Measurements from ENCODE around the gene ZP4. TPM values are rescaled to one million over a fixed set of nuclear protein-coding genes. Genes with fewer than 3 reads are reported as not detected.
"Not testable (repeated sequence)": the region's sequence is repeated elsewhere in the genome, so short reads cannot be mapped to it uniquely, and the experiment has no call there.

Gene ZP4
- total RNA-seq, 2 experiments from 2014 or later, result not detected

GRCh38 chr1:237873487-237874211 is 17.1 kb downstream of the ZP4 start:
- no peaks in the 10 kb centered on the region for H3K9me3 Mint-ChIP-seq

DNA sequence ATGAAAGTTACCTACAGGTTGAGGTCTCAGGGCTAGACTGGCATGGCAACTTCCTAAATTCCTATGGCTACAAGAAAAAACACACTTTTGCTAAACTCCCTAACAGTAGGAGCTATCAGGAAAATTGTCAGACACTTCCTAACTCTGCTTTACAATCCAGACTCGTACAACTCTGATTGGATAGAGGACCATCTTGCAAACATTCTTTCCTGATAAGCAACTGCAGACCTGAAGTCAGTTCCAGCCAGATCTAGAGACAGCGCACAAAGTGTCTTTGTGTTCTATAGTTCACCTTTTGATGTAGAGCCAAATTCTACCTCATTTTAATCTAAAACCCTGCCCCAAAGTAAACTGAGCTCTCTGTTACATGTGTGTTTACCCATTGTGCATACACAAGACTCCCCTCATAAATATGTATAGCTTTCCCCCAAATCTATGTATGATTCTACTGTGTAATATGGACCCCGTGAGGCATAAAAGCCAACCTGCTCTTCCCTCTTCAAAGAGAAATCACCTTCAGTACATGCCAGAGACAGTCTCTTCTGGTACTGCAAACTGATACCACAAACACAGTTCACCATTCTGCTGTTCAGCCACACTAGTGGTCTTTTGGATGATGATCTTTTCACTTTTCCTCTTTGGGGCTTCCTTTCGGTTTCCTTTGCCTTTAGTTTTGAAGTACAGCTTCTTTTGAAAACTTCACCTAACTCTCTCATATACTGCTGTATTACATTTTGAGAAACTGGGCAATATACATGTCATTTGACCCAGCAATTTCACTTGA is 21.7 kb downstream of the ZP4 start:
- Mint-ChIP-seq H3K27ac (no peak overlapping the region), H3K36me3 (no peaks in the 10 kb centered on the region), H3K9me3 (no peaks in the 10 kb centered on the region), H3K4me3 (no peak overlapping the region), H3K27me3 (peaks cover 6% of the 10 kb centered on the region), H3K4me1 (ENCODE audit: low read depth) (peaks cover 2% of the 10 kb centered on the region)
- ChIA-PET CTCF (no interaction called here), POLR2A (no interaction called here)
- intact Hi-C loops (cut with micrococcal nuclease), result no loop called here
- no peak for DNase-seq

More at GRCh38 chr1:237873487-237874211, 17.1 kb downstream of the ZP4 start:
- ChIA-PET CTCF (interaction anchor here (0.6 kb wide), 1 partner anchor 16 kb away, joined by 3 read pairs; no protein-coding TSS in a partner anchor), POLR2A (no interaction called here)
- H3K36me3 Mint-ChIP-seq, result no peaks in the 10 kb centered on the region
- H3K4me1 Mint-ChIP-seq (ENCODE audit: low read depth), result no peaks in the 10 kb centered on the region
- H3K4me3 Mint-ChIP-seq, result no peak overlapping the region
- DNase-seq, result peak; percentile 15
- intact Hi-C loops (cut with micrococcal nuclease), result no loop called here
- no peak overlapping the region for H3K27ac Mint-ChIP-seq
- H3K27me3 Mint-ChIP-seq, result peaks cover 6% of the 10 kb centered on the region

GRCh38 chr1:237867380-237867888 is 23.3 kb downstream of the ZP4 start:
- Mint-ChIP-seq H3K4me1 (ENCODE audit: low read depth) (peaks cover 2% of the 10 kb centered on the region), H3K4me3 (no peak overlapping the region), H3K9me3 (no peaks in the 10 kb centered on the region), H3K36me3 (no peaks in the 10 kb centered on the region), H3K27me3 (peaks cover 6% of the 10 kb centered on the region), H3K27ac (no peak overlapping the region)
- ChIA-PET CTCF (no interaction called here), POLR2A (no interaction called here)
- no peak for DNase-seq
- intact Hi-C loops (cut with micrococcal nuclease), result no loop called here

DNA sequence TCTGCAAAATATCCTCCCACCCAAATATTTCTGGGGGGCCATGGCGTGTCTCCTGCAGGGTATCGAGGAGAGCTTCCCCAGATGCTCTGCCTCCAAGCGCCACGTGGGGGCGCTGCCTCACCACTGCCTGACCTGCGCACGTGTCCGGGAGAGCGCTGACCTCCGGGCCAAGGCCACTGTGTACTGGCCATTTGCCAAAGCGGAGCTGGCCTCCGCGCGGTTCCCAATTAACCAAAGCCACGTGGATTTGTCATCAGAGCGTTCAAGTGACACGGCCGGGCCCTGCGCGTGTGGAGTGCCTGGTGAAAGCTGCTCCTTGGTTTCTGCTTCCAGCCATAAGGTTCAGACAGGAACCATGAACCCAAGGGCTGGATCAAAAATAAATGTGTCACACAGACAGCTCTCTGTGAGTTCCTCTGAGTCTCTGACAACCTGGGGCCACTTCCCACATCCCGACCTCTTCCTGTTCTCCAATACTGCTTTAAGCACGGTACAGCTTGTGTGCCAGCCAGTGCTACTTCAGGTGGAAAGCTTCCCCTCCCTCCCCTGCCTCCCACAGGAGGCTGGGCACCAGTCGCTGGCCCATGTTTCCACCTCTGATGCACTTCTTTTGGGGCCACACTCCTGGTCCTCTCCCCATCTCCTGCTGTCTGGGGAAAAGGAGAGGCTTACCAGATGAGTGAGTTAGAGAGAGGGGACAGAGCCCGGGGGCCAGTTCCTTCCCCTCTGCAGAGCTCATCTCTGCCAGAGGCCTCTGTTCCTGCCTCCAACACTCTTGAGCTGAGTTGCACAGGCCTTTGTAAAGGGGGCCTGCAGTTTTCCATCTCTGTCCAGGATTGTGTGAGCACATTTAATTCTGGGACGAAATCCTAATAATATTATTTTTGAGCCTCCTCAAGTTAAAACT is 26.1 kb downstream of the ZP4 start:
- H3K9me3 Mint-ChIP-seq, result no peaks in the 10 kb centered on the region

GRCh38 chr1:237863234-237863633 is 27.5 kb downstream of the ZP4 start:
- Mint-ChIP-seq H3K9me3 (no peaks in the 10 kb centered on the region), H3K27ac (no peak overlapping the region), H3K4me3 (no peak overlapping the region), H3K36me3 (no peaks in the 10 kb centered on the region), H3K27me3 (no peaks in the 10 kb centered on the region), H3K4me1 (ENCODE audit: low read depth) (peaks cover 2% of the 10 kb centered on the region)
- intact Hi-C loops (cut with micrococcal nuclease), result no loop called here
- POLR2A ChIA-PET, result no interaction called here
- CTCF ChIA-PET, result interaction anchor here (1.6 kb wide), 1 partner anchor 9 kb away, joined by 9 read pairs; no protein-coding TSS in a partner anchor
- no peak for DNase-seq

More for the DNA sequence above, 26.1 kb downstream of the ZP4 start:
- peak; percentile 38 for DNase-seq
- POLR2A ChIA-PET, result no interaction called here
- Mint-ChIP-seq H3K36me3 (no peaks in the 10 kb centered on the region), H3K4me1 (ENCODE audit: low read depth) (peaks cover 2% of the 10 kb centered on the region), H3K27me3 (no peaks in the 10 kb centered on the region), H3K27ac (no peak overlapping the region), H3K4me3 (no peak overlapping the region)
- CTCF ChIA-PET, result interaction anchor here (0.7 to 1.6 kb wide), 5 partner anchors 10 to 258 kb away, joined by 3 to 9 read pairs (median 3); no protein-coding TSS in a partner anchor
- intact Hi-C loops (cut with micrococcal nuclease), result no loop called here

- Mint-ChIP-seq H3K36me3 (no peaks in the 10 kb centered on the region), H3K4me3 (no peak overlapping the region)
These were observed 28.8 kb downstream of the ZP4 start for GRCh38 chr1:237861944-237862343.

GRCh38 chr1:237858992-237859391 is 31.7 kb downstream of the ZP4 start:
- H3K27me3 Mint-ChIP-seq, result no peaks in the 10 kb centered on the region
- POLR2A ChIA-PET, result no interaction called here

More at GRCh38 chr1:237861944-237862343, 28.8 kb downstream of the ZP4 start:
- intact Hi-C loops (cut with micrococcal nuclease), result no loop called here
- H3K27me3 Mint-ChIP-seq, result no peaks in the 10 kb centered on the region
- peaks cover 2% of the 10 kb centered on the region for H3K4me1 Mint-ChIP-seq (ENCODE audit: low read depth)
- ChIA-PET POLR2A (no interaction called here), CTCF (no interaction called here)
- no peak overlapping the region for H3K27ac Mint-ChIP-seq
- DNase-seq, result no peak
- H3K9me3 Mint-ChIP-seq, result no peaks in the 10 kb centered on the region

GRCh38 chr1:237857455-237857854 is 33.3 kb downstream of the ZP4 start:
- H3K27ac Mint-ChIP-seq, result no peak overlapping the region
- no peaks in the 10 kb centered on the region for H3K27me3 Mint-ChIP-seq
- intact Hi-C loops (cut with micrococcal nuclease), result no loop called here
- no peak for DNase-seq
- no peaks in the 10 kb centered on the region for H3K36me3 Mint-ChIP-seq
- H3K4me1 Mint-ChIP-seq (ENCODE audit: low read depth), result no peaks in the 10 kb centered on the region
- CTCF ChIA-PET, result no interaction called here
- H3K4me3 Mint-ChIP-seq, result no peak overlapping the region
- no peaks in the 10 kb centered on the region for H3K9me3 Mint-ChIP-seq
- POLR2A ChIA-PET, result no interaction called here

More at GRCh38 chr1:237858992-237859391, 31.7 kb downstream of the ZP4 start:
- no peak overlapping the region for H3K27ac Mint-ChIP-seq
- no peaks in the 10 kb centered on the region for H3K4me1 Mint-ChIP-seq (ENCODE audit: low read depth)
- DNase-seq, result no peak
- no peaks in the 10 kb centered on the region for H3K36me3 Mint-ChIP-seq
- no peak overlapping the region for H3K4me3 Mint-ChIP-seq
- intact Hi-C loops (cut with micrococcal nuclease), result no loop called here
- CTCF ChIA-PET, result no interaction called here
- no peaks in the 10 kb centered on the region for H3K9me3 Mint-ChIP-seq

- Mint-ChIP-seq H3K4me1 (ENCODE audit: low read depth) (no peaks in the 10 kb centered on the region), H3K36me3 (no peaks in the 10 kb centered on the region), H3K27me3 (no peaks in the 10 kb centered on the region), H3K27ac (no peak overlapping the region), H3K4me3 (no peak overlapping the region), H3K9me3 (no peaks in the 10 kb centered on the region)
- intact Hi-C loops (cut with micrococcal nuclease), result no loop called here
- ChIA-PET CTCF (interaction anchor here (1.5 kb wide), 1 partner anchor 12 kb away, joined by 5 read pairs; no protein-coding TSS in a partner anchor), POLR2A (no interaction called here)
- no peak for DNase-seq
These were observed 38.4 kb downstream of the ZP4 start for GRCh38 chr1:237852342-237852741.

- Mint-ChIP-seq H3K36me3 (no peaks in the 10 kb centered on the region), H3K9me3 (peaks cover 4% of the 10 kb centered on the region), H3K27me3 (no peaks in the 10 kb centered on the region), H3K4me1 (ENCODE audit: low read depth) (no peaks in the 10 kb centered on the region), H3K4me3 (no peak overlapping the region), H3K27ac (no peak overlapping the region)
- peak; percentile 35 for DNase-seq
- ChIA-PET CTCF (interaction anchor here (1.0 to 1.5 kb wide), 3 partner anchors 13 to 44 kb away, joined by 3 to 5 read pairs (median 3); no protein-coding TSS in a partner anchor), POLR2A (no interaction called here)
- intact Hi-C loops (cut with micrococcal nuclease), result no loop called here
These were observed 39.4 kb downstream of the ZP4 start for GRCh38 chr1:237851210-237851845.

- H3K4me1 Mint-ChIP-seq (ENCODE audit: low read depth); POLR2A ChIA-PET; CTCF ChIA-PET; H3K4me3 Mint-ChIP-seq; intact Hi-C loops (cut with micrococcal nuclease); H3K27ac Mint-ChIP-seq; DNase-seq; H3K27me3 Mint-ChIP-seq; H3K36me3 Mint-ChIP-seq; H3K9me3 Mint-ChIP-seq: not testable (repeated sequence)
These were observed 47.2 kb downstream of the ZP4 start for GRCh38 chr1:237843516-237843915.
